ENCODE measurements around the gene CCL18. TPM values are rescaled to one million over a fixed set of nuclear protein-coding genes. Genes with fewer than 3 reads are reported as not detected.

The CCL18 gene
- total and polyA plus RNA-seq, 2 of the 4 experiments (the other 2 are of a cell fraction), result not detected

DNA sequence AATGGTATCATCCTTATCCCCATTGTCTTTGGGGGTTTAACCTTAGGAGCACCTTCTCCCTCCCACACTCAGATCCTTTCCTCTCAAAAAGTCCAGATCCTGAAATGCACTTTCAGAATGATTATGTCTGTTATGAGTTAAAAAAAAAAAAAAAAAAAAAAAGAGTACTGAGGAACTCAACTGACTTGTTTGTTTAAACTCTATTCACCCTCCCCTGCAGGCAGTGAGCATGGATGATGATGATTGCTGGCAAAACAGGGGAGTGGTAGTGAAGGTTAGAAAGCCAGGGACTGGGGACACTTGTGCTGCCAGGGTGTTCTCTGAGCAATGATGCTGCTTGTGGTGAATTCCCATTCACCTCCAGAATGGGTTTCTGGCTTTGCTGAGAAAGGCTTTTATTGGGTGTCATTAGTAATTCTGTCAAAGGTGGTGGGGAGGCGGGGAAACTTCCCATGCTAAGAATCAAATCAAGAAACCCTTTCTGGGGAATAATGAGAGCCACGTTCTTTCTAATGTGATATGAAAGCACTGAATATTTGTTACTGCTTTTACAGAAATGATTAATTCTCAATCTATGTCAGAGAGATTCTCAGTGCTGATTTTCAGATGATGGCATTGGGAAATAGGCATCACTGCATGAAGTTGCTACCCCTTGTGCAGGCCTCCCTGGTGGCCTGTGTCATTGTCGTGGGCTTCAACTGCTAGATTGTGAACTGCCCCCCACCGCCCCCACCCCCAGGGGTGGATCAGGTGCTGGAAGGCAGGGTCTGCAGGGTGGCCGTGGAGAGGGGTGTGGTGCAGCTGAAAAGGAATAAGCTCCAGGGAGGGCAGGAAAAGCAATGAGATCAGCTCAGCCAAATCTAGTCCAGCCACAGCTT lies 53.7 kb downstream of the CCL18 start:
- Histone ChIP-seq H3K4ac (ENCODE audit: low read depth, low read length) (no peak overlapping the region), H2BK15ac (ENCODE audit: low read depth, low read length) (no peak overlapping the region), H2BK120ac (ENCODE audit: low read depth, low read length) (no peak overlapping the region), H2AFZ (replicated peaks; ENCODE audit: low read length, poor library complexity) (no peak overlapping the region), H3K4me3 (ENCODE audit: insufficient read depth, low read depth, low read length) (no peak overlapping the region), H2AK9ac (replicated peaks; ENCODE audit: low read depth, low read length, poor library complexity) (no peak overlapping the region), H3K9me3 (ENCODE audit: control insufficient read depth, insufficient read depth, low read length) (no peaks in the 10 kb centered on the region), H3K14ac (replicated peaks; ENCODE audit: low read depth, low read length) (no peak overlapping the region), H4K8ac (ENCODE audit: low read depth in 2 of 2, low read length in 2 of 2) (no peak overlapping the region), H2AK5ac (ENCODE audit: low read depth, low read length) (no peak overlapping the region), H3K27me3 (ENCODE audit: control insufficient read depth, insufficient read depth, low read length) (no peaks in the 10 kb centered on the region), H2BK5ac (ENCODE audit: low read depth, low read length, poor library complexity, severe bottlenecking) (no peak overlapping the region), H3K18ac (ENCODE audit: low read depth, low read length) (no peak overlapping the region), H4K5ac (ENCODE audit: low read depth, low read length) (no peak overlapping the region), H3K9ac (ENCODE audit: low read depth, low read length) (no peak overlapping the region), H3K23ac (ENCODE audit: low read depth, low read length) (no peak overlapping the region), H3K4me2 (ENCODE audit: low read depth, low read length) (no peak overlapping the region), H4K91ac (ENCODE audit: insufficient read depth, low read depth, low read length) (no peak overlapping the region), H3K36me3 (ENCODE audit: control insufficient read depth, insufficient read depth, low read length) (no peaks in the 10 kb centered on the region), H4K20me1 (ENCODE audit: insufficient read depth, low read length) (no peaks in the 10 kb centered on the region), H3K9me1 (ENCODE audit: insufficient read depth, low read length) (no peaks in the 10 kb centered on the region), H2BK20ac (ENCODE audit: low read depth, low read length) (no peak overlapping the region), H3K4me1 (ENCODE audit: control insufficient read depth, insufficient read depth, low read length) (no peaks in the 10 kb centered on the region), H3K27ac (ENCODE audit: insufficient read depth, low read length) (no peak overlapping the region), H3K79me1 (ENCODE audit: low read depth in 1 of 2, low read length in 2 of 2) (no peaks in the 10 kb centered on the region), H3K56ac (ENCODE audit: extremely low read depth, insufficient read depth, low read length) (no peak overlapping the region)
- in situ Hi-C loops (cut with MboI; ENCODE audit: low sequenced_read_pairs), result no loop called here
- dilution Hi-C loops (cut with HindIII; ENCODE audit: low sequenced_read_pairs, unreplicated experiment), result no loop called here
- BruUV-seq (replicated peaks), result no TSS peak
- WGBS, 2 experiments (ENCODE audit: extremely low coverage in 2 of 2, insufficient read length in 1 of 2), result no CpG with 5 or more reads among the region's 5 CpGs
- TF ChIP-seq, protein P1, sequence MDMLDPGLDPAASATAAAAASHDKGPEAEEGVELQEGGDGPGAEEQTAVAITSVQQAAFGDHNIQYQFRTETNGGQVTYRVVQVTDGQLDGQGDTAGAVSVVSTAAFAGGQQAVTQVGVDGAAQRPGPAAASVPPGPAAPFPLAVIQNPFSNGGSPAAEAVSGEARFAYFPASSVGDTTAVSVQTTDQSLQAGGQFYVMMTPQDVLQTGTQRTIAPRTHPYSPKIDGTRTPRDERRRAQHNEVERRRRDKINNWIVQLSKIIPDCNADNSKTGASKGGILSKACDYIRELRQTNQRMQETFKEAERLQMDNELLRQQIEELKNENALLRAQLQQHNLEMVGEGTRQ (IDR thresholded peaks at IDR 0.05; ENCODE audit: low read depth, low read length), result no peak
- no peak for TF ChIP-seq CTCF (conservative IDR thresholded peaks at IDR 0.05; ENCODE audit: low read depth, low read length)
- TF ChIP-seq RAD21 (IDR thresholded peaks at IDR 0.05; ENCODE audit: low read length), result no peak
- CTCF ChIA-PET, result no interaction called here
- intact Hi-C loops (cut with micrococcal nuclease), result no loop called here
- DNase-seq (no peak), ATAC-seq (ENCODE audit: low read depth) (no peak)
- POLR2A ChIA-PET (ENCODE audit: unreplicated experiment), result no interaction called here
